NCI-H2081 treated with DMSO at 0.1 percent for 48 hours (cell line): ENCODE data around the gene RECQL5.

ENCODE experiments used
- DNase-seq: peaks from one replicate; lab custom pipeline; 2025; lab: John Stamatoyannopoulos, UW

Gene RECQL5

DNA sequence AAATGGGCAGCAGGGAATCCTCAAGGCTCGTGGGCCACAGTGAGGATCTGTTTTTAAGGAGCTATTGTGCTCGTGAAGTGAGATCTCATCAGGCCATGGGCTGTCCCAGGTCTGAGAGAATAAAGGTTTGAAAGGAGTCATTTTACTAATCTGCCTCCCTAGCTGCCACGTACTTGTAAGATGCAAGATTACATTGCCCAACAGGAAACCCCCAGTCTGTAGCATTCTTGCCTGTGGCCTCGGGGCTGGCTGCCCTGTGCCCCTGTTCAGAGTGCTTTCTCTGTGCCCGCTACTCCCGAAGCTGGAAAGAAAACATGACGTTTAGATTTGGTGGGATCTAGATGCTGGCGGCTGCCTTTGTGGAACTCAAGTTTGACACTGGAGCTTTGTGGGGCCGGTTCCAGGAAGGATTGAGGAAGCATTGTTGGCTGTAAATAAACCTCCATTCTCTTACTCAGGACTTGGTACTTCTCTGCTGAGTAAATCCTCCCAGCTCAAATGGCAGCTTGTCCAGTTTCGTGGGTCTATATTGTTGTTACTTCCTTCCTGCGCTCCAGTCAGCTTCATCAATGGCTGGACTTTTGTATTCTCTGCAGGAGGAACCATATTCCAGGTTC, 21.4 kb upstream of the RECQL5 start:
- no peak for DNase-seq

DNA sequence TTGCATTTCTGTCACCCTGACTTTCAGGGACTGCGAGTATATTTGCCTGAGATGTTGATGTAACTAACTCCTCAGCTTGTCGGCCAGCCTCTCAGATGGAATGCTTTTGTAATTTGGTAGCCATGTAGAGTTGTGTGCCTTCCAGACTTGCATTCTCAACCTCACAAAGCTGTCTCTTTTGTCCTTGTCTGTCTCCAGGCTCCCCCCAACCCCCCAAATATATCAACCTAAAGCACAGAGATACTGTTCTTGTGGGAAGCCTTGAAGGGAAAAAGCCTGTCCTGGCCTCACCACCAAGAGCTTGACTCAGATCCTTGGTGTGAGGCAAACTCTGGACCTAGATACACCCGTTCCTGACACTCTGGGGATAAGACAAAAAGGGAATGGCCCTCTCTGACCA, 18.5 kb upstream of the RECQL5 start:
- DNase-seq: no peak

DNA sequence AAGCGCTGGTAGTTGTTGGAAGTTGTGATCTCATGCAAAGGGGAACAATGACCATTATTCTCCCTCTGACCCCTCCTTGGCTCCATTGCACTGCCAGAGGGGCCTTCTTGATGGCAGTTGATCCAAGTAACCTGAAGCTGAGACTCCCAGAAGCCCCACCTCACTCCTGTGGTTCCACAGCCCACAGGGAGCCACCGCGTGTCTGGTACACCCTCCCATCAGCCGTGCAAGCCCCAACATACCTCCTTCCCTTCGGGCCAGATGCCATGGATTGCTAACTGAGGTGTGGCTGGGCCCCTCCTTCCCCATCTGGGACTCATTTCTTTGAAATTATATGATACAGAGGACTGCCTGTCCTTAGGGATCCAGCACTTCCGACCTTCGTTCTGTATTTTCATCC, 18.0 kb upstream of the RECQL5 start:
- DNase-seq: no peak

DNA sequence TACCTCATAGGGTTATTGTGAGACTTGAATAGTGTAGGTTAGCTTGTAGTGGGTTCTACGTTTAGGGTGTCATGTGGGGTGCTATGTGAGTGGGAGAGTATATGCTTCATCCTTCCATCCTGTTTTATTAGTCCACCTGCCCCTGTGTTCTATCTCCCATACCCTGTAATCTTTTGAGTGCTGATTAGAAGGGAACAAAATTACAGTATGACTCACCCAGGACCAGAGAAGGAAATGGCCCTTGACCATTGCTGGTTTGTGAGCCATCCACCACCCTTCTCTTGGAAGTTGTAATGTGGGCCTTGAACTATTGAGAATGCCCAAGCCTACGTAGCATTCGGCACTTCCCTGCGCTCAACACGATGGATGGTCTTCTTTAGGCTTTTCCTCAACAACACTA, 17.3 kb upstream of the RECQL5 start:
- DNase-seq: no peak

DNA sequence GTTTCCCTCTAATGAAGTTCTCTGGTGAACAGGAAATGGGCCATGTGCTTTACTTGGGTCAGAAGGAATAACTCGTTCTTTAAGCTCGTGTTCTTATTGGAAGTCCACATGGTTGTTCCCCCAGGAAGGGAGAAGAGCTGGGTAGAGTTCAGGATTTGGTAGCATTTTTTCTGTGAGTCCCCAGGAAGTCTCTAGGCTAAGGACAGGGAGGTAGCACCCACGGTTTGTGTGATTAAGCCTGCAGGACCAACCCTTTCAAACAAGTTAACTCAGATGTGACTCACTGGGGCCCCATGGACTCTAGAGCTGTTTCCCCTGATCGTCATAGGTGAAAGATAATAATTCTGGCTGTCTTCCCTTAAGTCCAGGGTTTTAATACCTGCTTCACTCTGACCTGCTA, 16.6 kb upstream of the RECQL5 start:
- DNase-seq: no peak

DNA sequence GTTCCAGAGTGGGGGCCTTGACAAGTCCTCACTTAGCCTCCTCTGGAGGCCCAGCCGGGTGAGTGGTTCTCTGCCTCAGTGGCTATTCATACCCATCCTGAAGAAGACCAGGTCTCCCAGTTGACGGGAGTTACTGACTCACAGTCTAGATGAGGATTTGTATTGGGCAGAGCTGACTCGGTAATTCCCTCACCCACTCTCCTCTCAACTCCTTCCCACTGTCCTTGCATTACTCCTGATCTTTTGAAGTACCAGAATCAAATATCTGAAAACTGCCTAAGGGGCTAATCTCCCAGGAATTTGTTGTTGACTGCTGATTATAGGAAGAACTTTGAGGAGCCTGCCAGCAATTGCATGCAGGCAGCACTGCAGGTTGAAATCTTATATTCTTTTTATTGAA, 14.3 kb upstream of the RECQL5 start:
- no peak for DNase-seq

DNA sequence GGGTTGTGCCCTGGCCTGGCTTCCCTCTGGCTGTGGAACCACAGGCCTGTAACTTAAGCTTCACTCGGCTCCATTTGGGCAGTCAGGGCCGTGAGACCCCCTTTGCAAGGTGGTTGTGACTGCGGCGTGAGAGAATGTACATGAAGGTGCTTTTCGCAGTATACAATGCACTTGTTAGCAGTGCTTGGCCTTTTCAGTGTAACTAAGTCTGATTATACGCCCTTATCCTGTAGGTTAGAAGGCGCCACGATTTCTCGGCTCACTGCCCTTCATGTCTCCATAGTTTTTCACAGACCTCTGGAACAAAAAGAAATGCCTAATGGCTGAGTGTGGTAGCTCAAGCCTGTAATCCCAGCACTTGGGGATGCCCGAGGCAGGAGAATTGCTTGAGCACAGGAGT, 13.5 kb upstream of the RECQL5 start:
- no peak for DNase-seq

DNA sequence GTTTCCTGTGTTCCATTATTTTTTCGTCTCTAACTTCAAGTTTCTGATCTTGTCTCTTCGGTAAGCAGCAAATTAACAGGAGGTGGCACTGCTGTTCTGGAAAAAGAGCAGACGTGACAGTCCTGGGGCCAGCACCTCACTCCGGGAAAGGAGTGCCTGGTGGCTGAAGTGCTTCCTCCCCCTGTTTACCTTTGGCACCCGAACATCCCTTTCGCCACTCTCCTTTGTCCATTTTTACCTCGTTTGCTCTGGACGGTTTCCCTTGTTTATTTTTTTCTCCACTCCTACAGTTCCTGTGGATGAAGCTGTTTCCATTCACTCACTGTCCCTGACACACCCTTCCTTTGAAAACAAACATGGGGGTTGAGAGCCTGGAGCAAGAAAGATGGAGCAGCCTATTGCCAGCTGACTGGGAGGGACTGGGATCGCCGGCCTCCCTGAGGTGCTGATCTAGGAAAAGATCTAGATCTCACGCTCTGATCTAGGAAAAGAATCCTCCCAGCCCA, 12.8 kb upstream of the RECQL5 start:
- DNase-seq: no peak

DNA sequence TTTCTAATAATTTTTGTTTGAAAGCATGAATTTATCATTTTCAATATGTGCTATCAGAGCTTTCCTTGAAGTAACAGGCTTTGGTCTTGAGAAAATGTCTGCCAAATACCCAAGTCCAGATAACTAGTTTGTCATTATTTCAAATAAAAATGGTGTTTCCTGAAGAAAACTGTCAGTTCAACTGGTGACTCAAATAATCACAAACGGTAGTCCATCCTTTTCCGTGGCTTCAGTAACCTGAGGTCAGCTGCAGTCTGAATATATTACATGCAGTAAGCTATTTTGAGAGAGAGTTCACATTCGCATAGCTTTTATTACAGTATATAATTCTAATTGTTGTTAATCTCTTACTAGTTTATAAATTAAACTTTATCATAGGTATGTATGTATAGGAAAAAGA, 9.5 kb upstream of the RECQL5 start:
- DNase-seq: no peak

DNA sequence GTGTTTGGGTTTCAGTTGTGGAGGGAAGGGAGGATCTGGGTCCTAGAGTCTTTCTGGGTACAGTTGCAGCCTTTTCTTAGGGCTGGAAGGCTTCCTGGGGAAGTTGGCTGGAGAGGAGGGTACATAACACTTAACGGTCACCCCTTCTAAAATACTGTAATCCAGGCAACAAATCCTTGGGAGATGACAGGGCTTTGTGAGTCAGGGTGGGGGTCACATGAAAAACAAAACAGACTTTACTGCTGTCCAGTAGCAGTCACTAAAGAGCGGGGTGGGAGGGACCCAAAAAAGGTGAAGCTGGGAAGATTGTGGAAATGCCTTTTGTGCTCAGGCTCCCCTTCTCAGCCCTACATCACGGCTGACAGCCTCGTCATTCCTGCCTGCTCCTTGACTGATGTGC, 6.5 kb upstream of the RECQL5 start:
- DNase-seq: no peak

DNA sequence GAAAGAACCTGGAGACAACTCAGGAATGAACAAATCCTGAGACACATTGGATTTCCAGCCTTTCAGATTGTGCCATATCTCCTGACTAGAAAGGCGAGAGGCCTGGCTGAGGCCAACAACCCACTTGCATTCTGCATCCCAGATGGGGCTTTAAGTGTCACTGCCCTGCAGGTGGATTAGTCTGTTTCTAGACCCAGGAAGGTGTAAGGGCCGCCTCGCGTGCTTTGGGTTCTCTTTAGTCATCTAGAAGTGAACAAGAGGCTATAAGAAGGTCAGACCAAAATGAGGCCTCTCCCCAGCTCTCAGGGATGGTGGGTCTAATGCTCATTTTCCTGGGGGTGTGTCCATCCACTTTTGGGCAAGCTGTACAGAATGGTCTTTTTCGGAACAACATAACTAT, 5.1 kb upstream of the RECQL5 start:
- no peak for DNase-seq

DNA sequence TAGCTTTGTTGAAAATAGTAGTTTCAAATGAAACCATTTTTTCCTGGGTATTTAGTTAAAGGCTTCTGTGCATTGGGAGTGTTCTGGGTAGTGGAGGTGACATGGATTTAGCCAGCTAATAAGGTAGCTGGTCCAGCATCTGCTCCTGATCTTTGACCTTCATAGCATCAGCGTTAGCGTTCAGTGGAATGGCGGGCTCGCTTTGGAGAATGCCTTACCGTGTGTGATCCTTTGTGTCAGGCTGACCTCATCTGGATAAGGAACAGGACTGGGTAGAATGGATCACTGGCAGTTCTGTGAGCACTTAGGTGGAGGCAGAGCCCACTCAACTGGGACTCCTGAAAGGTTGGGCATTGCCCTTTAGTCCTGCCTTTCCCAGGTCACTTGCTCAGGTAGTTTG, 3.9 kb upstream of the RECQL5 start:
- DNase-seq: no peak

DNA sequence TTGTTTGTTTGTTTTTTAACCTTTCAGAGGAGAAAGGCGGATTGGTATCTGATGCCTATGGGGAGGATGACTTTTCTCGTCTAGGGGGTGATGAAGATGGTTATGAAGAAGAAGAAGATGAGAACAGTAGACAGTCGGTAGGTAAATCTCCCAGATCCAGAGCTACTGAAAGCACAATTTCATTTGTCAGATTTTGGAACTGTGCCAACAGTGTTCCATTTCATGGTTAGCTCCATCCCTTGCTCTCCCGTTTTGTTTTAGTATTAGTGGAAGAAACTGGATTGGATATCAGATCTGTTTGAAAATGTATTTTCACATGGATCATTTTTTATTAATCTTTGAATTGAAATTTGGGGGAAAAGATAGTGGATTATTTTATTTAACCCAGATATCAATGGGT, 1.5 kb upstream of the RECQL5 start:
- DNase-seq: no peak

DNA sequence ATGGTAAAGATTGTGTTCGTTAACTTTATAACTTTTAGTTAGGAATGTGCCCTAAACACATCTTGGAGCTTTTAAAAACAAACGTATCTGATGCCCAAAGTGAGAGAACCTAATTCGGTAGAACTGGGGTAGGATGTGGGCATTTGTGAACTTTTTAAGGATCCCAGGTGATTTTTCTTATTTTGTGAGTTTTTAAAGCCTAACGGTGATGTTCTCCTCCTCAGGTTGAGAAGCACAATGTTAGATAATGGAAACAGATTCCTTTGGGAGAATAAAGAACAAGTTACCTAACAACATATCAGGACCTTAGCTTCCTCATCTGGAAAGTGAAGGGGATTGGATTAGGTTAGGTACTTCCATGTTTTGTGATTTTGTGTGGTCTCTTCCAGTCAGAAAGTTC, 871 bp upstream of the RECQL5 start:
- DNase-seq: no peak

DNA sequence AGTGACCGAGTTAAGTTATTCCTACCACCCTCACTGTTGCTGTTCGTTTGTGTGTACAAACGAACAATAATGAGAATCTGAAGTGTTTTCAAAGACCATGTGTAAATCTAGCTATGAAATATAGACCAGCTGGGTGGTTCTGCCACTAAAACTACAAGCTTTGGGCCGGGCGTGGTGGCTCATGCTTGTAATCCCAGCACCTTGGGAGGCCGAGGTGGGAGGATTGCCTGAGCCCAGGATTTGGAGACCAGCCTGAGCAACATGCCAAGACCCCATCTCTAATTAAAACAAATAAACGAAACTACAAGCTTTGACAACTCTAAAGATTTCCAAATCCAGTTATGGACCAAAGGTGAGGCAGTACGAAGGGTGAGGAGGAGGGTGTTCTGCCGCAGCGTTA, 973 bp downstream of the RECQL5 start:
- no peak for DNase-seq

DNA sequence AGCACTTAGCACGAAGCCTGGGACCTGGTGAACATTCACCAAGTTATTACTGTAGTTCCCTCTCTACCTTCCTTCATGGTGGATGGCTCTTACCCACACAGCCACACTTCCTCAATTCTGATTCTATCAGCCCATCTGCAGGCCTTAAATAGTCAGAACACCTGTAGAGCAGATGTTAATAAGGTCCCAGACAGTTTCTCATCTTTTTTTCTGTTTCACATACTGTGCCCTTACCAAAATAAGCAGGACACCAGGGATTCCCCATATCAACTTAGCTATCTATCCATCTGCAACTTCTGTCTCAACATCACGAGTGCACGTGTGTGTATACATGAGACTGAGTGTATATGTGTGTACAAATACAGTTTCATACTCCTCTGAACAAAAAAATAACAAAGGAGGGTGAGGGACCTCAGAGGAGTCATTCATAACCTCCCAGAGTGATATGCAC, 2.8 kb downstream of the RECQL5 start:
- no peak for DNase-seq

DNA sequence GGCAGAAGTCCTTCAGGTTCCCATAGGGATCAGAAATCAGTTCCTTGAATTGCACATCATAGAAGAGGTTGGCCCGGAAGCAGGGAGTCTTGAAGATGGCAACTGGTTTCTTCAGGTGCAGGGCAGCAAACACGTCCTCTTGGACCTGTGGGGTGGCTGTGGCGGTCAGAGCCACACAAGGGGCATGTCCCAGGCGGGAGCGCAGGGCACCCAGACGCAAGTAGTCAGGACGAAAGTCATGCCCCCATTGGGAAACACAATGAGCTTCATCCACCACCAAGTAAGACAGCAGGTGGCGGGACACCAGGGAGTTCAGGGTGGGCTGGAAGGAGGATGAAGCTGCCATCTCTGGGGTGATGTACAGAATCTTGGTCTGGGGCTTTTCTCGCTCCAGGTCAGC, 4.4 kb downstream of the RECQL5 start:
- no peak for DNase-seq

DNA sequence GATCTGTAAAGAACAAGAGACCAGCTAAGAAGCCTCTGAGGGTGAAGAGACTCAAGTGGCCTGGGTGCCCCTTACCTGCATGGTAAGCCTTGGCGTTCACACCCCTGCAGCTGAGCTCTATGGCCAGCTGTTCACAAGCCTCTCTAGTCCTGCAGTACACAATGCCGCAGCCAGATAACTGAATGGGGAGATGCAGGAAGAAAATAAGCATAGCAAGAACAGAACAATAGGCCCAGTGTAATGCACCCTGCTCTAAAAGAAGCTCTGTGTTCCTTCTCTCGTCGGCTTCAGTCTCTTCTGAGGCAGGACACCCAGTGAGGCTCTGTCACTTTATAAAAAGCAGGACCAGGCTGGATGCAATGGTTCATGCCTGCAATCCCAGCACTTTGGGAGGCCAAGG, 5.4 kb downstream of the RECQL5 start:
- DNase-seq: no peak

DNA sequence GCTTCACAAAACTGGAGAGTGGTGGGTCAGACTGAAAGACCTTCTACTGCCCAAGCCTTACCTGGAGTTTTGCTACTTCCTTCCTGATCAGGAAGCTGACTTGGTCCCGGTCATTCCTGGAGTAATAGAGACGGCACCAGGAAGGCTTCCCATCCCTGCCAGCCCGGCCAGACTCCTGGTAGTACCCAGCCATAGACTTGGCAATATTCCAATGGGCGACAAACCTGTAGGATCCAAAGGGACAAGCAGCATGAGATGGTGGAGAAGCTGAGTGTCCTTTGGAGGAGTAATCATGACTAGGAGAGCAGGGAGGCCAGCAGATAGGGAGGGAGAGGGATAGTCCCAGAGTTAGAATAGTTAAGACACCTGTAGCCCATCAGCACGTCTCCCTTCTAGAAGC, 8.7 kb downstream of the RECQL5 start:
- no peak for DNase-seq

DNA sequence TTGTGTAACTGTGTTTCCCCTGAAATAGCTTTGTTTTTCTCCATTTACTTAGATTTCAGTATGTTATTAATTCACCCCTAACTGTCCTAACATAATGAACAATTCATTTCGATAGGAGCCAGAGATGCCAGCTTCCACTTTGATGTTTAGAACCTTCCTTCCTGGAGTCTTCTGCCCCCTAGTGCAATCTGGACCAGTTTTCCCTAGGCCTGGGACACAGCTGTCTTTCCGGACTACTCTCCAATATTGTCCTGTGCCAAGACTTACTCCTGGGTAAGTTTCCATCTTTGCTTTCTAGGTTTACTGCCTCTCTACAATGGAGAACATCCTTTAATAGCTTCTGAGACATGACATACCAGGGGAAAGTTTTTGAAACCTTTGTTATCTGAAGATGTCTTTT, 12.8 kb downstream of the RECQL5 start:
- no peak for DNase-seq

DNA sequence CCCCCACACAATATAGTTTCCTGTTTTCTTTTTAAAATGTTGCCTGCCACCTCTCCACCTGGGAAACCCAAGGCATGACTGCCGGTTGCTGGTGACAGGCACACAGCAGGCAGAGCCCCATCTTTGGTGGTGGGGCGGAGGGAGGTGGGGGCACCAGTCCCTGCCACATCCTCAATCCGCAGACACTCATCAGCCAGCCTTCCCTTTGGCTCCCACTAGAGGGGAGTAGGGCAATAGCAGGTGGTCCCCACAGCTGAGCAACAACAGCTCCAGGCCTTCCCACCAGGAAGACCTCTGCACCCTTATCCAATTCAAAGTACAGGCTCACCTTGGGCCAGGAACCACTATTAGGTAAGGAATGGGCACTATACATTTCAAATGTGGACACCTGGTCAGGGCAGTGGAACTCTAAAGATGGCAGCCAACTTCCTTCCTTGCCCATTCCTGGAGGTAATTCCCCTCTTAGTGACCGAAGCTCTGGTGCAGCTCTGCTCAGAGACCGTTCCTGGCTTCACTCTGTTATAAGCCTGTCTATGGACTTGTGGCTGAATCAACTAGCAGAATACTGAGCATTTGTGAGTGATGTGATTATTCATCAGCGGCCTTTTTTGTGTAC, 13.9 kb downstream of the RECQL5 start:
- no peak for DNase-seq

DNA sequence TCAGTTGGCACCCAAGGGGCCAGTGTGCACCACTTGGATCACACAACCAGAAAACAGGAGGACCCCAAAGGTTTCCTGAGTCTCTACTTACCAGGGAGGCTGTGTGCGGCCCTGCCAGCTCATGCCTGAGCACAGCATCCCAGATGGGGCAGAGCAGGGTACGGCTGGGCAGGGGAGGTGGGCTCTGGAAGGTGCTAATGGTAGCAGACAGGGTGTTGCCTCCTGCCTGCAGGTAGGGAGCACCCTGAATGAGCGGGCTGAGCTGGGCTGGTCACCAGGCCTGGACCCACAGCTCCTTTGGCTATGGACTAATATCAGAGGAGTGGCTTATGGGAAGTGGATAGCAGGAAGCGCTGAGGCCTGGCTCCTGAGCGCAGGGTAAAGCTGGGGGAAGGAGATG, 14.6 kb downstream of the RECQL5 start:
- DNase-seq: no peak

DNA sequence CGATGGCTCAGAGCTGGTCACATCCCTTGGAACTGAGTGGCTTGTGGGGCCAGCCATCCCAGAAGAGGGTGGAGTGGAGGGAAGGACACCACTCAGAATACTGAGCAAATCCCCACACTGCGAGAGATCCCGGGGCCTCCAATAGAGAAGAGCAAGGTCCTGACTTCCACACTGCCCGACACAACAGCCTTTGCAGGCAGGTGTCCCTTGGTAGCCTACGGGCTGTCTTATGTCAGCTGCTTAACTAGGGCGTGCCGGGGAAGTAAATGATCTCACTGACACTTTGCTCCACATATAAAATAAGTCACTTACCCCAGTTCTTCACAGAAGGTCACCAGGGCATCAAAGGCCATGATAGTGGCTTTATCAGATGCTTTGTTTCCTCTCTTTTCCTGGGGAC, 16.1 kb downstream of the RECQL5 start:
- DNase-seq: no peak

DNA sequence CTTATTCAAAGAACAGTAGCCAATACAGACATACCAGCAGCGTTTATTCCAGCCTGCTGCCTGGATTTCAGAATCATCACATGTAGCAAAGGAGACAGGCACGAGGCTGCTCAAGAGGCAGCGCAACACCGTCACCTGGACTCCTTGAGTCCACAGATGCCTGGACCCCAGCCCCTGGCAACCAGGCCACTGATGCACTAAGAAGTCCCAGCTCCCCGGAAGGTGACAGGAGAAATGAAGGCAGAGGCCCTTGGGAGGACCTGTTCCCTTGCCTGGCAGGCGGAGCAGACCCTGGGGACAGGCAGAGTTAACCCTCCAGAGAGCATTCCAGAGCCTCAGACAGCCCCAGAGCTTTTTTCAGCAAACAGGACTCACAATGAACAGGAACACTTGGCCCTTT, 17.3 kb downstream of the RECQL5 start:
- DNase-seq: no peak
